GM12878 (cell line): ENCODE results near the gene GRHL1. TPM values are rescaled to one million over a fixed set of nuclear protein-coding genes. Genes with fewer than 3 reads are reported as not detected.
"Not testable (repeated sequence)": the region's sequence is repeated elsewhere in the genome, so short reads cannot be mapped to it uniquely, and the experiment has no call there.

Source experiments
- ATAC-seq: fragments of 200-7000 bp; cut with Tn5 transposase; 3 replicates; pipeline ENCODE4 v1.9.1; 2020; ENCODE audit warnings: mild to moderate bottlenecking, moderate library complexity
- BruUV-seq: library from RNA; stranded (reverse); fragments of 400-500 nt; replicated peaks from 2 replicates; lab custom pipeline; 2021; lab: Mats Ljungman, UMichigan
- CTCF ChIA-PET: fragments of 300-600 bp; sonication (Branson Sonifier 250); formaldehyde crosslinking; extraction: SDS; loops from one replicate; lab custom pipeline; 2021; ENCODE audit warnings: inconsistent platforms; lab: Yijun Ruan, JAX
- POLR2A ChIA-PET: fragments of 350-600 bp; formaldehyde crosslinking; extraction: SDS; loops from one replicate; lab custom pipeline; 2021; ENCODE audit warnings: inconsistent platforms; lab: Charles Lee
- RAD21 ChIA-PET: fragments of 300-600 bp; sonication (Branson Sonifier 250); formaldehyde crosslinking; loops from one replicate; lab custom pipeline; 2023; ENCODE audit warnings: antibody characterized with exemption; ENCODE audit not compliant: unreplicated experiment; lab: Charles Lee
- SMC1A ChIA-PET: fragments of 300-600 bp; sonication (Branson Sonifier 250); formaldehyde crosslinking; loops from one replicate; lab custom pipeline; 2023; ENCODE audit not compliant: unreplicated experiment, uncharacterized antibody; lab: Charles Lee
- DNase-seq: peaks from one replicate; pipeline ENCODE4 v3.0.0-alpha.2; 2011; ENCODE audit warnings: low read depth, low spot score
- FAIRE-seq: peaks from 3 replicates; lab custom pipeline; 2011; peaks lifted over from hg19 to GRCh38; lab: Jason Lieb, UNC
- H2AFZ ChIP-seq: 2 replicates; pipeline ENCODE4 v1.6.0; 2011; ENCODE audit warnings: low read depth, low read length, control low read depth; ENCODE audit not compliant: control insufficient read depth
- H3K27ac ChIP-seq: 2 replicates; pipeline ENCODE4 v1.5.1; 2011; ENCODE audit warnings: control low read depth; ENCODE audit not compliant: control insufficient read depth, insufficient read depth
- H3K27me3 ChIP-seq, 2 experiments: replicated peaks in 1 of 2; 2 replicates each; pipeline versions ENCODE4 v1.6.0 to v1.6.1; 2011; ENCODE audit warnings: low read length in 1 of 2; ENCODE audit not compliant: control insufficient read depth in 2 of 2, insufficient read depth in 2 of 2
- H3K36me3 ChIP-seq, 2 experiments: 2 replicates each; pipeline ENCODE4 v1.5.1; 2011; ENCODE audit warnings: low read length in 1 of 2; ENCODE audit not compliant: control insufficient read depth in 2 of 2, insufficient read depth in 2 of 2
- H3K4me1 ChIP-seq: 2 replicates; pipeline ENCODE4 v1.6.1; 2011; ENCODE audit warnings: mild to moderate bottlenecking, low read length, moderate library complexity, mixed read lengths; ENCODE audit not compliant: control insufficient read depth, insufficient read depth
- H3K4me2 ChIP-seq: 2 replicates; pipeline ENCODE4 v1.6.0; 2011; ENCODE audit warnings: control low read depth; ENCODE audit not compliant: control insufficient read depth, insufficient read depth
- H3K4me3 ChIP-seq: fragments of 200-600 bp; sonication (generic); 2 replicates; pipeline ENCODE4 v1.5.1; 2016
- H3K79me2 ChIP-seq: 2 replicates; pipeline ENCODE4 v1.6.0; 2011; ENCODE audit warnings: low read length; ENCODE audit not compliant: control insufficient read depth, insufficient read depth
- H3K9ac ChIP-seq: 2 replicates; pipeline ENCODE4 v1.8.0; 2011; ENCODE audit warnings: low read length, control low read depth, mixed read lengths; ENCODE audit not compliant: control insufficient read depth, insufficient read depth
- H3K9me3 ChIP-seq: replicated peaks from 3 replicates; pipeline ENCODE4 v1.5.1; 2011; ENCODE audit warnings: mild to moderate bottlenecking, low read length; ENCODE audit not compliant: control insufficient read depth, insufficient read depth
- H4K20me1 ChIP-seq: 2 replicates; pipeline ENCODE4 v1.6.0; 2011; ENCODE audit not compliant: control insufficient read depth, insufficient read depth
- HSF1 ChIP-seq: fragments of 150-350 bp; IDR thresholded peaks from 2 replicates; pipeline ENCODE4 v1.6.1; 2014; ENCODE audit warnings: mild to moderate bottlenecking, low read depth, low read length
- MLLT1 ChIP-seq: fragments of 450-650 bp; IDR thresholded peaks from 2 replicates; pipeline ENCODE4 v1.6.1; 2016; ENCODE audit warnings: mild to moderate bottlenecking
- NR2C2 ChIP-seq: IDR thresholded peaks from 2 replicates; pipeline ENCODE4 v1.6.1; 2011; ENCODE audit warnings: borderline replicate concordance, low read depth; ENCODE audit not compliant: control insufficient read depth, insufficient read length
- RUNX3 ChIP-seq: IDR thresholded peaks from 2 replicates; pipeline ENCODE4 v1.6.1; 2012; ENCODE audit warnings: low read length, inconsistent platforms
- TCF12 ChIP-seq: IDR thresholded peaks from 2 replicates; pipeline ENCODE4 v1.6.1; 2011; ENCODE audit warnings: low read depth, mild to moderate bottlenecking, low read length
- WGBS: methylation state at CpG from one replicate; pipeline ENCODE4 v1.1.6; 2016; ENCODE audit warnings: low lambda C conversion rate; ENCODE audit not compliant: insufficient replicate concordance, insufficient coverage; ENCODE audit errors: missing lambda C conversion rate; 5-methylcytosine and 5-hydroxymethylcytosine counted together
- in situ Hi-C: fragments of 300-500 bp; cut with MboI; formaldehyde crosslinking; loops from 9 replicates; pipeline ENCODE4 v1.14.3; 2018; ENCODE audit warnings: mixed read lengths
- intact Hi-C: fragments of 100-400 bp; cut with micrococcal nuclease; formaldehyde crosslinking; loops from one replicate; pipeline ENCODE4 v1.14.2; 2022; ENCODE audit not compliant: unreplicated experiment
- polyA plus RNA-seq, 11 experiments: library from polyadenylated mRNA; depleted of rRNA in 4 of 11; unstranded in 6 of 11; stranded (reverse) in 5 of 11; fragments of >200 nt; fragmentation: Nextera tagmentation in 4 of 11; fragmentation: Illumina TruSeq in 1 of 11; extraction: Ambion mirVana in 4 of 11; extraction: Trizol in 1 of 11; gene quantifications; 1 replicate in 1 of 11; 2 replicates in 10 of 11; pipeline versions ENCODE4 v1.2.1 to v1.2.3, GENCODE V29; 2011 to 2016; ENCODE audit warnings: inconsistent platforms in 2 of 11, missing spikeins in 2 of 11, low read depth in 1 of 11
- total RNA-seq, 4 experiments: library from RNA; depleted of rRNA in 3 of 4; stranded (reverse); fragments of >200 nt in 3 of 4; fragmentation: Illumina TruSeq in 1 of 4; extraction: Trizol in 1 of 4; gene quantifications; 2 replicates each; pipeline versions ENCODE4 v1.2.1 to v1.2.3, GENCODE V29; 2013 to 2021

GRHL1 gene
- total and polyA plus RNA-seq, 10 of the 15 experiments (the other 5 are each of a cell fraction or from before 2014, with no cell fraction given) = 0.09 to 0.81 (median 0.28) TPM; not detected in 1

- FAIRE-seq (no peak), ATAC-seq (no peak), DNase-seq (no peak)
- Histone ChIP-seq H3K36me3 (no peaks in the 10 kb centered on the region), H3K4me3 (no peak overlapping the region), H3K4me1 (peaks cover 11% of the 10 kb centered on the region), H3K9ac (no peak overlapping the region), H3K27me3 (peaks cover 0 to 3% of the 10 kb centered on the region in 2 experiments; a peak in 1 of 4 replicates), H2AFZ (no peak overlapping the region), H3K9me3 (no peaks in the 10 kb centered on the region), H3K27ac (no peak overlapping the region), H3K79me2 (no peaks in the 10 kb centered on the region), H3K4me2 (no peak overlapping the region), H4K20me1 (no peaks in the 10 kb centered on the region)
- RAD21 ChIA-PET = interaction anchor here (1.0 to 2.6 kb wide), 3 partner anchors 18 to 231 kb away, joined by 3 to 15 read pairs (median 5); no protein-coding TSS in a partner anchor
- intact Hi-C loops (no loop called here), in situ Hi-C loops (no loop called here)
- SMC1A ChIA-PET = interaction anchor here (0.9 to 1.3 kb wide), 3 partner anchors 17 to 44 kb away, joined by 3 read pairs; no protein-coding TSS in a partner anchor
- CTCF ChIA-PET = interaction anchor here (0.7 to 6.4 kb wide), 5 partner anchors 17 to 789 kb away, joined by 3 to 33 read pairs (median 4); no protein-coding TSS in a partner anchor
- whole genome bisulfite sequencing = 55% methylated on average over 9 of the region's 9 CpGs
- POLR2A ChIA-PET = no interaction called here
- no peak for TF ChIP-seq TCF12
- no peak for TF ChIP-seq MLLT1
- no peak for TF ChIP-seq HSF1
- no peak for TF ChIP-seq NR2C2
- no peak for TF ChIP-seq RUNX3
- no TSS peak for BruUV-seq
Observed at GRCh38 chr2:10030311-10030736, 78.8 kb downstream of the GRHL1 start.

GRCh38 chr2:10030798-10031197 is 79.3 kb downstream of the GRHL1 start:
- ATAC-seq, H3K9ac ChIP-seq, H3K27ac ChIP-seq, intact Hi-C loops, FAIRE-seq, H3K9me3 ChIP-seq, H3K36me3 ChIP-seq, H4K20me1 ChIP-seq, POLR2A ChIA-PET, H3K79me2 ChIP-seq, H3K4me2 ChIP-seq, DNase-seq, H2AFZ ChIP-seq, in situ Hi-C loops, H3K27me3 ChIP-seq, H3K4me3 ChIP-seq, BruUV-seq: not testable (repeated sequence)
- SMC1A ChIA-PET = interaction anchor here (0.9 to 1.3 kb wide), 3 partner anchors 16 to 44 kb away, joined by 3 read pairs; no protein-coding TSS in a partner anchor
- RAD21 ChIA-PET = interaction anchor here (0.6 kb wide), 1 partner anchor 919 kb away, joined by 3 read pairs; no protein-coding TSS in a partner anchor
- CTCF ChIA-PET = interaction anchor here (0.7 to 6.4 kb wide), 6 partner anchors 16 to 790 kb away, joined by 3 to 33 read pairs (median 4); no protein-coding TSS in a partner anchor
- 59% methylated on average over 8 of the region's 8 CpGs for WGBS
- peaks cover 11% of the 10 kb centered on the region for H3K4me1 ChIP-seq
